SK-N-SH treated with all-trans-retinoic acid at 6 μM for 48 hours (cell line): ENCODE data around the gene FYCO1.

Experiments
- ATAC-seq: fragments of 200-7000 bp; cut with Tn5 transposase; 3 replicates; pipeline ENCODE4 v1.9.1; 2020; ENCODE audit warnings: mild to moderate bottlenecking, moderate library complexity
- BACH2 ChIP-seq: fragments of 250-450 bp; sonication (Bioruptor Pico); IDR thresholded peaks from 2 replicates; pipeline ENCODE4 v1.9.0; 2021; ENCODE audit warnings: mild to moderate bottlenecking, borderline replicate concordance
- CREB5 ChIP-seq: fragments of 250-450 bp; sonication (Bioruptor Pico); IDR thresholded peaks from 2 replicates; pipeline ENCODE4 v1.5.1; 2020; ENCODE audit warnings: low read depth, mild to moderate bottlenecking, moderate library complexity
- CSDC2 ChIP-seq: fragments of 250-450 bp; sonication (Bioruptor Pico); IDR thresholded peaks from 2 replicates; pipeline ENCODE4 v1.5.0; 2020; ENCODE audit warnings: mild to moderate bottlenecking, moderate library complexity
- ESRRG ChIP-seq: fragments of 250-450 bp; sonication (Bioruptor Pico); IDR thresholded peaks from 2 replicates; pipeline ENCODE4 v1.6.1; 2021; ENCODE audit warnings: mild to moderate bottlenecking
- ISL1 ChIP-seq: fragments of 250-450 bp; sonication (Bioruptor Pico); IDR thresholded peaks from 2 replicates; pipeline ENCODE4 v2.1.2; 2022; ENCODE audit warnings: mild to moderate bottlenecking, moderate library complexity
- OSR1 ChIP-seq: fragments of 250-450 bp; sonication (Bioruptor Pico); IDR thresholded peaks from 2 replicates; pipeline ENCODE4 v1.8.0; 2022; ENCODE audit warnings: moderate library complexity, mild to moderate bottlenecking, inconsistent platforms
- PATZ1 ChIP-seq: fragments of 250-450 bp; sonication (Bioruptor Pico); IDR thresholded peaks from 2 replicates; pipeline ENCODE4 v1.8.0; 2020; ENCODE audit warnings: mild to moderate bottlenecking, moderate library complexity, borderline replicate concordance
- PPARA ChIP-seq: fragments of 250-450 bp; sonication (Bioruptor Pico); IDR thresholded peaks from 2 replicates; pipeline ENCODE4 v1.5.0; 2020; ENCODE audit warnings: mild to moderate bottlenecking, borderline replicate concordance
- RARB ChIP-seq: fragments of 250-450 bp; sonication (Bioruptor Pico); IDR thresholded peaks from 2 replicates; pipeline ENCODE4 v1.8.0; 2021; ENCODE audit warnings: mild to moderate bottlenecking, moderate library complexity
- SNAI2 ChIP-seq: fragments of 250-450 bp; sonication (Bioruptor Pico); IDR thresholded peaks from 2 replicates; pipeline ENCODE4 v1.5.0; 2020; ENCODE audit warnings: mild to moderate bottlenecking, moderate library complexity
- TCF4 ChIP-seq: fragments of 250-450 bp; sonication (Bioruptor Pico); IDR thresholded peaks from 2 replicates; pipeline ENCODE4 v1.8.0; 2021; ENCODE audit warnings: mild to moderate bottlenecking, moderate library complexity, borderline replicate concordance
- TOX ChIP-seq: fragments of 250-450 bp; sonication (Bioruptor Pico); IDR thresholded peaks from 2 replicates; pipeline ENCODE4 v1.8.0; 2021; ENCODE audit warnings: mild to moderate bottlenecking, moderate library complexity, borderline replicate concordance
- TSHZ2 ChIP-seq: fragments of 250-450 bp; sonication (Bioruptor Pico); IDR thresholded peaks from 2 replicates; pipeline ENCODE4 v1.5.0; 2020; ENCODE audit warnings: mild to moderate bottlenecking, moderate library complexity
- ZC3H10 ChIP-seq: fragments of 250-450 bp; sonication (Bioruptor Pico); IDR thresholded peaks from 2 replicates; pipeline ENCODE4 v1.5.1; 2021; ENCODE audit warnings: mild to moderate bottlenecking, moderate library complexity
- ZFP3 ChIP-seq: fragments of 250-450 bp; sonication (Bioruptor Pico); IDR thresholded peaks from 2 replicates; pipeline ENCODE4 v1.5.0; 2020; ENCODE audit warnings: mild to moderate bottlenecking, moderate library complexity
- ZFP30 ChIP-seq: fragments of 450-650 bp; formaldehyde crosslinking; IDR thresholded peaks from 2 replicates; pipeline ENCODE4 v1.5.0; 2022; ENCODE audit warnings: mild to moderate bottlenecking, moderate library complexity
- ZNF565 ChIP-seq: fragments of 450-650 bp; formaldehyde crosslinking; conservative IDR thresholded peaks from 2 replicates; pipeline ENCODE4 v1.5.0; 2020; ENCODE audit warnings: low read depth, mild to moderate bottlenecking, moderate library complexity
- ZNF70 ChIP-seq: fragments of 450-650 bp; formaldehyde crosslinking; IDR thresholded peaks from 2 replicates; pipeline ENCODE4 v1.5.0; 2020; ENCODE audit warnings: mild to moderate bottlenecking, moderate library complexity
- ZNF8 ChIP-seq: fragments of 450-650 bp; formaldehyde crosslinking; IDR thresholded peaks from 2 replicates; pipeline ENCODE4 v1.5.0; 2020; ENCODE audit warnings: mild to moderate bottlenecking, moderate library complexity
- TF ChIP-seq, protein P1 (sequence below): fragments of 250-450 bp; sonication (Bioruptor Pico); IDR thresholded peaks from 2 replicates; pipeline ENCODE4 v1.8.0; 2021; ENCODE audit warnings: low read depth, mild to moderate bottlenecking, moderate library complexity, borderline replicate concordance
- TF ChIP-seq, protein P2 (sequence below): fragments of 250-450 bp; sonication (Bioruptor Pico); IDR thresholded peaks from 2 replicates; pipeline ENCODE4 v1.5.1; 2021; ENCODE audit warnings: mild to moderate bottlenecking, moderate library complexity

FYCO1 gene

GRCh38 chr3:45948881-45949280 is 46.7 kb downstream of the FYCO1 start (continued):
- no peak for TF ChIP-seq PATZ1
- no peak for TF ChIP-seq BACH2 (CRISPR knock-in tag)
- no peak for TF ChIP-seq SNAI2 (CRISPR knock-in tag)
- TF ChIP-seq ZNF70 (CRISPR knock-in tag), result no peak

GRCh38 chr3:45948311-45948781 is 47.3 kb downstream of the FYCO1 start:
- TF ChIP-seq ESRRG (CRISPR knock-in tag) (no peak), SNAI2 (CRISPR knock-in tag) (no peak), ZNF565 (CRISPR knock-in tag) (no peak), CREB5 (CRISPR knock-in tag) (no peak), TOX (no peak), OSR1 (CRISPR knock-in tag) (no peak), ZFP30 (no peak), CSDC2 (no peak)
- no peak for ATAC-seq

DNA sequence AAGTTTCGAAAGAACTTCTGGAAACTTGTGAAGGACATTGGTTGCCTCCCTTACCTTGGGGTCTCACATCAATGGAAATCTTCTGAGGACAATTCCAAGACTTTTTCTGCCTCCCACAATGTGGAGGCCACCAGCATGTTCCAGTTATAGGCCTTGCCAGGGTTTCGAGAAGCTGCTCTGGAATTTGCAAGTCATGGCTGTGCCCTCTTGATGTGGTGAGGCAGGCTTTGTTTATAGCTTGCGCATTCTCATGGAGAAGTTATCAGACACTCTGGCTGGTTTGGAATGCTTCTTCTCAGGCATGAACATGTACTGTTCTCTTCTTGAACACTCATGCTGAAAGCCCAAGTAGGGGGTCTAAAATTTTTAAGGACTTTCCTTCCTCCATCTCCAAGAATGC is 48.3 kb downstream of the FYCO1 start:
- no peak for ATAC-seq
- no peak for TF ChIP-seq RARB (CRISPR knock-in tag)
- TF ChIP-seq ESRRG (CRISPR knock-in tag), result no peak
- TF ChIP-seq SNAI2 (CRISPR knock-in tag), result no peak
- no peak for TF ChIP-seq PPARA (CRISPR knock-in tag)
- TF ChIP-seq ZFP30, result no peak
- TF ChIP-seq CSDC2, result no peak
- TF ChIP-seq TOX, result no peak
- TF ChIP-seq OSR1 (CRISPR knock-in tag), result no peak

DNA sequence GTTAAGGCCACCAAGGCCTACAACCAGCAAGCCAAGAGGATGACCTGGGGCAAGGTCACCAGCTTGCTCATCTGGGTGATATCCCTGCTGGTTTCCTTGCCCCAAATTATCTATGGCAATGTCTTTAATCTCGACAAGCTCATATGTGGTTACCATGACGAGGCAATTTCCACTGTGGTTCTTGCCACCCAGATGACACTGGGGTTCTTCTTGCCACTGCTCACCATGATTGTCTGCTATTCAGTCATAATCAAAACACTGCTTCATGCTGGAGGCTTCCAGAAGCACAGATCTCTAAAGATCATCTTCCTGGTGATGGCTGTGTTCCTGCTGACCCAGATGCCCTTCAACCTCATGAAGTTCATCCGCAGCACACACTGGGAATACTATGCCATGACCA is 48.7 kb downstream of the FYCO1 start:
- TF ChIP-seq TSHZ2 (CRISPR knock-in tag) (no peak), ZNF8 (CRISPR knock-in tag) (no peak), CREB5 (CRISPR knock-in tag) (no peak), ZFP3 (CRISPR knock-in tag) (no peak), PPARA (CRISPR knock-in tag) (no peak), ZFP30 (no peak), SNAI2 (CRISPR knock-in tag) (no peak), PATZ1 (no peak), ZNF565 (CRISPR knock-in tag) (no peak), CSDC2 (no peak), RARB (CRISPR knock-in tag) (no peak), TCF4 (CRISPR knock-in tag) (no peak), ISL1 (no peak), OSR1 (CRISPR knock-in tag) (no peak), ZC3H10 (no peak)
- TF ChIP-seq, protein P1, sequence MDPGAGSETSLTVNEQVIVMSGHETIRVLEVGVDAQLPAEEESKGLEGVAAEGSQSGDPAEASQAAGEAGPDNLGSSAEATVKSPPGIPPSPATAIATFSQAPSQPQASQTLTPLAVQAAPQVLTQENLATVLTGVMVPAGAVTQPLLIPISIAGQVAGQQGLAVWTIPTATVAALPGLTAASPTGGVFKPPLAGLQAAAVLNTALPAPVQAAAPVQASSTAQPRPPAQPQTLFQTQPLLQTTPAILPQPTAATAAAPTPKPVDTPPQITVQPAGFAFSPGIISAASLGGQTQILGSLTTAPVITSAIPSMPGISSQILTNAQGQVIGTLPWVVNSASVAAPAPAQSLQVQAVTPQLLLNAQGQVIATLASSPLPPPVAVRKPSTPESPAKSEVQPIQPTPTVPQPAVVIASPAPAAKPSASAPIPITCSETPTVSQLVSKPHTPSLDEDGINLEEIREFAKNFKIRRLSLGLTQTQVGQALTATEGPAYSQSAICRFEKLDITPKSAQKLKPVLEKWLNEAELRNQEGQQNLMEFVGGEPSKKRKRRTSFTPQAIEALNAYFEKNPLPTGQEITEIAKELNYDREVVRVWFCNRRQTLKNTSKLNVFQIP (CRISPR knock-in tag), result no peak
- TF ChIP-seq, protein P2, sequence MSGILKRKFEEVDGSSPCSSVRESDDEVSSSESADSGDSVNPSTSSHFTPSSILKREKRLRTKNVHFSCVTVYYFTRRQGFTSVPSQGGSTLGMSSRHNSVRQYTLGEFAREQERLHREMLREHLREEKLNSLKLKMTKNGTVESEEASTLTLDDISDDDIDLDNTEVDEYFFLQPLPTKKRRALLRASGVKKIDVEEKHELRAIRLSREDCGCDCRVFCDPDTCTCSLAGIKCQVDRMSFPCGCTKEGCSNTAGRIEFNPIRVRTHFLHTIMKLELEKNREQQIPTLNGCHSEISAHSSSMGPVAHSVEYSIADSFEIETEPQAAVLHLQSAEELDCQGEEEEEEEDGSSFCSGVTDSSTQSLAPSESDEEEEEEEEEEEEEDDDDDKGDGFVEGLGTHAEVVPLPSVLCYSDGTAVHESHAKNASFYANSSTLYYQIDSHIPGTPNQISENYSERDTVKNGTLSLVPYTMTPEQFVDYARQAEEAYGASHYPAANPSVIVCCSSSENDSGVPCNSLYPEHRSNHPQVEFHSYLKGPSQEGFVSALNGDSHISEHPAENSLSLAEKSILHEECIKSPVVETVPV (CRISPR knock-in tag), result no peak
- no peak for ATAC-seq
